Measurements from ENCODE around the gene DNAJA4. TPM values are rescaled to one million over a fixed set of nuclear protein-coding genes. Genes with fewer than 3 reads are reported as not detected.
"Not testable (repeated sequence)": the region's sequence is repeated elsewhere in the genome, so short reads cannot be mapped to it uniquely, and the experiment has no call there.

Gene DNAJA4
- total RNA-seq, 4 donors from 2014 or later: 9.5 to 21.9 (median 13.8) TPM

GRCh38 chr15:78244893-78245292 lies 19.5 kb upstream of the DNAJA4 start:
- 63 to 81% methylated on average over 7 of the region's 7 CpGs for WGBS, 2 donors
- H3K9me3 ChIP-seq: no peaks in the 10 kb centered on the region
- intact Hi-C loops (cut with DNase I): loop anchor here (5.0 kb wide), 1 partner anchor 283 kb away; no protein-coding TSS in a partner anchor
- TF ChIP-seq POLR2A (IDR thresholded peaks at IDR 0.05) (no peak), CTCF (IDR thresholded peaks at IDR 0.05) (no peak)
- DNase-seq: no peak
- H3K27me3 ChIP-seq: no peaks in the 10 kb centered on the region
- peaks cover 0 to 9% of the 10 kb centered on the region in 2 donors for H3K4me1 ChIP-seq
- H3K27ac ChIP-seq: no peak overlapping the region
- H3K4me3 ChIP-seq (replicated peaks in 1 of 3): no peak overlapping the region
- no peaks in the 10 kb centered on the region for H3K36me3 ChIP-seq

- H3K27ac ChIP-seq; H3K36me3 ChIP-seq; H3K9me3 ChIP-seq; DNase-seq; intact Hi-C loops (cut with DNase I); H3K4me3 ChIP-seq (replicated peaks in 1 of 3); H3K27me3 ChIP-seq; H3K4me1 ChIP-seq: not testable (repeated sequence)
- WGBS, 2 donors: 80% methylated on average over 14 of the region's 14 CpGs
Measured at GRCh38 chr15:78245392-78245791, 19.0 kb upstream of the DNAJA4 start.

- H3K4me1 ChIP-seq; H3K27me3 ChIP-seq; H3K4me3 ChIP-seq (replicated peaks in 1 of 3); H3K36me3 ChIP-seq; DNase-seq; H3K27ac ChIP-seq; intact Hi-C loops (cut with DNase I); H3K9me3 ChIP-seq: not testable (repeated sequence)
- WGBS, 2 donors: 80 to 95% methylated on average over 1 to 24 of the region's 39 CpGs
Measured at GRCh38 chr15:78245976-78246620, 18.3 kb upstream of the DNAJA4 start.

GRCh38 chr15:78247911-78248310 lies 16.5 kb upstream of the DNAJA4 start:
- Histone ChIP-seq H3K9me3 (no peaks in the 10 kb centered on the region), H3K4me1 (peaks cover 0 to 9% of the 10 kb centered on the region in 2 donors), H3K36me3 (no peaks in the 10 kb centered on the region), H3K27me3 (no peaks in the 10 kb centered on the region), H3K27ac (no peak overlapping the region), H3K4me3 (replicated peaks in 1 of 3) (no peak overlapping the region)
- TF ChIP-seq POLR2A (IDR thresholded peaks at IDR 0.05) (no peak), CTCF (IDR thresholded peaks at IDR 0.05) (no peak)
- DNase-seq: no peak
- WGBS, 2 donors: 71 to 82% methylated on average over 1 of the region's 1 CpG
- intact Hi-C loops (cut with DNase I): no loop called here

- intact Hi-C loops (cut with DNase I): no loop called here
- no peak overlapping the region for H3K4me3 ChIP-seq (replicated peaks in 1 of 3)
- no peak for TF ChIP-seq POLR2A (IDR thresholded peaks at IDR 0.05)
- TF ChIP-seq CTCF (IDR thresholded peaks at IDR 0.05): no peak
Measured at GRCh38 chr15:78249131-78249530, 15.2 kb upstream of the DNAJA4 start.

GRCh38 chr15:78251136-78251535 lies 13.2 kb upstream of the DNAJA4 start:
- WGBS, 2 donors: 85% methylated on average over 6 to 9 of the region's 9 CpGs
- H3K36me3 ChIP-seq: no peaks in the 10 kb centered on the region
- H3K9me3 ChIP-seq: no peaks in the 10 kb centered on the region
- intact Hi-C loops (cut with DNase I): no loop called here
- no peak overlapping the region for H3K27ac ChIP-seq
- no peaks in the 10 kb centered on the region for H3K4me1 ChIP-seq
- no peak overlapping the region for H3K4me3 ChIP-seq (replicated peaks in 1 of 3)
- DNase-seq: no peak
- no peaks in the 10 kb centered on the region for H3K27me3 ChIP-seq
- TF ChIP-seq CTCF (IDR thresholded peaks at IDR 0.05): no peak

More at GRCh38 chr15:78249131-78249530, 15.2 kb upstream of the DNAJA4 start:
- 82 to 96% methylated on average over 5 of the region's 5 CpGs for WGBS, 2 donors
- Histone ChIP-seq H3K36me3 (no peaks in the 10 kb centered on the region), H3K4me1 (peaks cover 0 to 1% of the 10 kb centered on the region in 2 donors), H3K9me3 (no peaks in the 10 kb centered on the region), H3K27me3 (no peaks in the 10 kb centered on the region), H3K27ac (no peak overlapping the region)
- no peak for DNase-seq
